Measurements from ENCODE around the gene ANXA8L1.
"Not testable (repeated sequence)": the region's sequence is repeated elsewhere in the genome, so short reads cannot be mapped to it uniquely, and the experiment has no call there.

GRCh38 chr10:46440942-46441341, 65.4 kb downstream of the ANXA8L1 start:
- not testable (repeated sequence) for TF ChIP-seq CTCF (IDR thresholded peaks at IDR 0.05); ZFX (IDR thresholded peaks at IDR 0.05; ENCODE audit: borderline replicate concordance)
